Osteoblast (primary cell): ENCODE results near the gene GRIK4. TPM values are rescaled to one million over a fixed set of nuclear protein-coding genes. Genes with fewer than 3 reads are reported as not detected.
A peak's percentile ranks its signal among the peaks of the same experiment; 100 is the strongest.

Source experiments
- DNase-seq: peaks from one replicate; pipeline ENCODE4 v3.0.0; 2011; ENCODE audit warnings: low spot score, mixed read lengths; ENCODE audit not compliant: insufficient read length; ENCODE audit errors: missing footprints
- H2AFZ ChIP-seq: 2 replicates; pipeline ENCODE4 v1.6.0; 2011; ENCODE audit warnings: mild to moderate bottlenecking, low read length
- H3K27ac ChIP-seq: 2 replicates; pipeline ENCODE4 v1.5.1; 2011; ENCODE audit warnings: mild to moderate bottlenecking, low read depth, low read length, moderate library complexity
- H3K27me3 ChIP-seq: 2 replicates; pipeline ENCODE4 v1.6.0; 2012; ENCODE audit warnings: mild to moderate bottlenecking, control low read depth, inconsistent platforms, low read length, moderate library complexity; ENCODE audit not compliant: insufficient read depth
- H3K36me3 ChIP-seq: 2 replicates; pipeline ENCODE4 v1.5.1; 2011; ENCODE audit warnings: mild to moderate bottlenecking, low read length, control low read depth, moderate library complexity; ENCODE audit not compliant: insufficient read depth
- H3K4me1 ChIP-seq: 2 replicates; pipeline ENCODE4 v1.5.1; 2011; ENCODE audit warnings: mild to moderate bottlenecking, low read length, control low read depth, moderate library complexity; ENCODE audit not compliant: insufficient read depth
- H3K4me2 ChIP-seq: 2 replicates; pipeline ENCODE4 v1.6.0; 2011; ENCODE audit warnings: mild to moderate bottlenecking, low read length; ENCODE audit not compliant: insufficient read depth
- H3K4me3 ChIP-seq: fragments of 200-600 bp; sonication (generic); 3 replicates; pipeline ENCODE4 v1.5.1; 2012; ENCODE audit warnings: mild to moderate bottlenecking, low read length, inconsistent platforms; ENCODE audit not compliant: insufficient read depth
- H3K79me2 ChIP-seq: 2 replicates; pipeline ENCODE4 v1.6.0; 2012; ENCODE audit warnings: mild to moderate bottlenecking, low read length, control low read depth, inconsistent platforms; ENCODE audit not compliant: insufficient read depth
- H3K9me3 ChIP-seq: 2 replicates; pipeline ENCODE4 v1.5.1; 2011; ENCODE audit warnings: low read depth, low read length, control low read depth
- H4K20me1 ChIP-seq: 2 replicates; pipeline ENCODE4 v1.6.0; 2012; ENCODE audit warnings: mild to moderate bottlenecking, low read length, control low read depth; ENCODE audit not compliant: insufficient read depth
- total RNA-seq: library from RNA; depleted of rRNA; stranded (reverse); fragments of >200 nt; gene quantifications from 2 replicates; pipeline ENCODE4 v1.2.3, GENCODE V29; 2012
- TF ChIP-seq, protein P1 (sequence below): IDR thresholded peaks from 2 replicates; pipeline ENCODE4 v1.5.1; 2011; ENCODE audit warnings: mild to moderate bottlenecking, low read depth, low read length, moderate library complexity; ENCODE audit errors: extremely low read depth

Gene GRIK4
- total RNA-seq, 1 donor: under 0.01 TPM

DNA sequence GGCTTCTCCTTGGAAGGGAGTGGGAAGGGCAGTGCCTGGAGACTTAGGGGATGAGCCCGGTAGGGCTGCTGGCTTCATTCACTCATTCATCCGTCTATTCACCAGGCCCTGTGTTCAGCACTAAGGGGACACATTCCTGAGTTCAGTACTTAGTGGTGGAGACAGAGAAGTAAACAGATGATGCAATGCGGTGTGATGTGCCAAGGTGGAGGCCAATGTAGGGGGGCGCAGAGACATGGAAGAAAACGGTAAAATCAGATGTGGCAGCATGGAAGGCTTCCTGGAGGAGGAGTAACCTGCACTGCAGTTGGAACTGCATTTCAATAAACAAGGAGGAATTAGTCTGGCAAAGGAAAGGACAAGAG is 21.3 kb downstream of the GRIK4 start:
- H3K27ac ChIP-seq: no peak overlapping the region
- DNase-seq: no peak
- H4K20me1 ChIP-seq: no peaks in the 10 kb centered on the region
- peaks cover 10% of the 10 kb centered on the region for H3K4me1 ChIP-seq
- H3K9me3 ChIP-seq: no peaks in the 10 kb centered on the region
- H2AFZ ChIP-seq: peak overlapping the region; percentile 88
- peak overlapping the region; percentile 86 for H3K4me2 ChIP-seq
- H3K79me2 ChIP-seq: no peaks in the 10 kb centered on the region
- H3K36me3 ChIP-seq: no peaks in the 10 kb centered on the region
- peaks cover 17% of the 10 kb centered on the region for H3K27me3 ChIP-seq
- H3K4me3 ChIP-seq: peak overlapping the region; percentile 57
- TF ChIP-seq, protein P1, sequence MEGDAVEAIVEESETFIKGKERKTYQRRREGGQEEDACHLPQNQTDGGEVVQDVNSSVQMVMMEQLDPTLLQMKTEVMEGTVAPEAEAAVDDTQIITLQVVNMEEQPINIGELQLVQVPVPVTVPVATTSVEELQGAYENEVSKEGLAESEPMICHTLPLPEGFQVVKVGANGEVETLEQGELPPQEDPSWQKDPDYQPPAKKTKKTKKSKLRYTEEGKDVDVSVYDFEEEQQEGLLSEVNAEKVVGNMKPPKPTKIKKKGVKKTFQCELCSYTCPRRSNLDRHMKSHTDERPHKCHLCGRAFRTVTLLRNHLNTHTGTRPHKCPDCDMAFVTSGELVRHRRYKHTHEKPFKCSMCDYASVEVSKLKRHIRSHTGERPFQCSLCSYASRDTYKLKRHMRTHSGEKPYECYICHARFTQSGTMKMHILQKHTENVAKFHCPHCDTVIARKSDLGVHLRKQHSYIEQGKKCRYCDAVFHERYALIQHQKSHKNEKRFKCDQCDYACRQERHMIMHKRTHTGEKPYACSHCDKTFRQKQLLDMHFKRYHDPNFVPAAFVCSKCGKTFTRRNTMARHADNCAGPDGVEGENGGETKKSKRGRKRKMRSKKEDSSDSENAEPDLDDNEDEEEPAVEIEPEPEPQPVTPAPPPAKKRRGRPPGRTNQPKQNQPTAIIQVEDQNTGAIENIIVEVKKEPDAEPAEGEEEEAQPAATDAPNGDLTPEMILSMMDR: no peak

DNA sequence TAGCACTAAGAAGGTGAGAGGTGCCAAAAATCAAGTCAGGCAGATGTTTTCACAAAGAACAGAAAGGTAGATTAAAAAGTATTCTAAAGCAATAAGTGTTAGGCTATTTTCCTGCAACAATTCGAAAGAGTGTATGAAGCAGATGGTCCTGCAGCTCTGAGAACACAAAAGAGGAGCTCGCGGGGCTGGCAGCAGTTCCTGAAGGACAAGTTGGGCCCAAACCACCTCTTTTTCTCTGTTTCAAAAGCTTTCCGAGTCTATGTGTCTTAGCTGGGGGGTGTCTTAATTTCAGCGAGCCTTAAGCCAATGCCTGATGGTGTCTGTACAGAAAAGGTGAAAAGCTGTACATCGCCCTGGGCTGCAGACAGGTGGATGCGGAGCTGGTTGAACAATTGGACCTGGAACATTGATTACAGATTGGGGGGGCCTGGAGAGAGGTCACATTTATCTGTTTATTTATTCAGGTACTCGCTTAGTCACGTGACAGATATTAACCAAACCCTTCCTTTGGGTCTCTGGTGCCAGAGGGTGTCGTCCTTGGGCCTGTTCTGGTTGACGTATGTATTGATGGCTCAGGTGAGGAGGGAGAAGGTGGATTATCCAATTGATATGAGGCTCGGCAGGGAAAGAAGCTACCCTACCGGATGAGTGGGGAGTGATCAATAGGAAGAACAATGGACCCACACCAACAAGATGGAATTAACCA is 24.7 kb downstream of the GRIK4 start:
- no peak overlapping the region for H3K4me3 ChIP-seq
- no peaks in the 10 kb centered on the region for H3K36me3 ChIP-seq
- peaks cover 10% of the 10 kb centered on the region for H3K4me1 ChIP-seq
- peaks cover 8% of the 10 kb centered on the region for H3K27me3 ChIP-seq
- no peaks in the 10 kb centered on the region for H3K9me3 ChIP-seq
- H4K20me1 ChIP-seq: no peaks in the 10 kb centered on the region
- H2AFZ ChIP-seq: no peak overlapping the region
- TF ChIP-seq, protein P1: no peak
- H3K79me2 ChIP-seq: no peaks in the 10 kb centered on the region
- no peak for DNase-seq
- no peak overlapping the region for H3K4me2 ChIP-seq
- H3K27ac ChIP-seq: no peak overlapping the region

DNA sequence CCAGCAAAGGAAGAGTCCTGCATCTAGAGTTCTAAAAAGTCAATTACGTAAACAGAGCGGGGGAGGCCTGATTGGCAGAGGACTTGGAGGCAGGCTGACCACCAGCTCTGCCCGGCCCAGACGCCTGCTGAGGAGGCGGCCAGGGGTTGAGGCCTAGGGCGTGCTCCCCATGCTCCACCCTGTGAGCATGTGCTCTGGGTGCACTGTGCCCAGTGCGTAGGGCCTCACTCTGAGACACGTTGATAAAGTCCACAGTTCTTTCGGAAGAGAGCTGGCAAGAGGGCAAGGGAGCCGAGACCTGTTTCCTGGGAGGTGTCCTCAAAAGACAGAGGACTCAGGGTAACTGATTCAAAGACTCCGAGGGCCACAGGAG is 25.2 kb downstream of the GRIK4 start:
- Histone ChIP-seq H3K27ac (no peak overlapping the region), H3K4me1 (peaks cover 10% of the 10 kb centered on the region), H3K4me2 (no peak overlapping the region), H3K9me3 (no peaks in the 10 kb centered on the region), H4K20me1 (no peaks in the 10 kb centered on the region), H3K27me3 (peaks cover 8% of the 10 kb centered on the region), H2AFZ (no peak overlapping the region), H3K79me2 (no peaks in the 10 kb centered on the region), H3K36me3 (no peaks in the 10 kb centered on the region), H3K4me3 (no peak overlapping the region)
- DNase-seq: no peak
- TF ChIP-seq, protein P1: no peak

DNA sequence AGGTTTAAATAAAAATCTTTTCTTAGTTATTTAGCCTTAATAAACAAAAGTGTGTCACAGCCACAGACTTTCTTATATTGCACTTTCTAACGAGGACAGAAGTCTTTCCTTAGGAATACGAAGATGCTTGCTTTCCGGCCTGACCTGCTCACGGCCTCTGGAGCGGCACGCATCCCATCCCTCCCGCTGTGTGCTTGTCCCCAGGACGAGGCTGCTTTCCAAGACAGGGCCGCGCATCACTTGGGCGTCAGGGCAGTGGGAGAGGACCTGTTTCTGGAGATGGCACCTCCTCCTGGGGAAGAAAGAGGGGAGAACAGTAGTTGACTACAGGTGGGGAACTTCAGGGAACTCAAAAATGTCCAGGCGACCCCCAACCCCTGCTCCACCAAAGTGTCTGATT is 26.4 kb downstream of the GRIK4 start:
- Histone ChIP-seq H4K20me1 (no peaks in the 10 kb centered on the region), H3K4me3 (no peak overlapping the region), H3K79me2 (no peaks in the 10 kb centered on the region), H3K4me2 (no peak overlapping the region), H2AFZ (no peak overlapping the region), H3K27me3 (peaks cover 8% of the 10 kb centered on the region), H3K27ac (no peak overlapping the region), H3K9me3 (no peaks in the 10 kb centered on the region), H3K36me3 (no peaks in the 10 kb centered on the region), H3K4me1 (no peaks in the 10 kb centered on the region)
- TF ChIP-seq, protein P1: no peak
- DNase-seq: no peak
